GM19239 (cell line): ENCODE results near the gene TCEAL9.
"Not testable (repeated sequence)": the region's sequence is repeated elsewhere in the genome, so short reads cannot be mapped to it uniquely, and the experiment has no call there.

Experiments used
- DNase-seq: peaks from one replicate; pipeline ENCODE4 v3.0.0; 2011; ENCODE audit warnings: low spot score; ENCODE audit not compliant: insufficient read length
- FAIRE-seq: peaks from 2 replicates; lab custom pipeline; 2011; peaks lifted over from hg19 to GRCh38; lab: Jason Lieb, UNC

Gene TCEAL9

GRCh38 chrX:103369479-103369878 lies 13.2 kb downstream of the TCEAL9 start:
- no peak for FAIRE-seq
- no peak for DNase-seq

GRCh38 chrX:103372886-103373285 lies 16.6 kb downstream of the TCEAL9 start:
- DNase-seq (no peak), FAIRE-seq (no peak)

GRCh38 chrX:103373581-103373980 lies 17.3 kb downstream of the TCEAL9 start:
- DNase-seq (no peak), FAIRE-seq (no peak)

GRCh38 chrX:103376118-103376978 lies 20.0 kb downstream of the TCEAL9 start, which contains the start of gene BEX3:
Gene BEX3 (plus strand): TSS chrX:103376538. CDS start chrX:103377522, 984 bp downstream.
- DNase-seq: no peak
- no peak for FAIRE-seq

- FAIRE-seq (no peak), DNase-seq (no peak)
These were observed 20.6 kb downstream of the TCEAL9 start for GRCh38 chrX:103376979-103377324.

- no peak for DNase-seq
- no peak for FAIRE-seq
These were observed 22.7 kb downstream of the TCEAL9 start for GRCh38 chrX:103378990-103379389.

- DNase-seq: no peak
- FAIRE-seq: no peak
These were observed 26.6 kb downstream of the TCEAL9 start for GRCh38 chrX:103382877-103383276.

- DNase-seq: no peak
- no peak for FAIRE-seq
These were observed 28.4 kb downstream of the TCEAL9 start for GRCh38 chrX:103384672-103385071.

GRCh38 chrX:103385283-103385830 lies 29.1 kb downstream of the TCEAL9 start:
- not testable (repeated sequence) for DNase-seq, FAIRE-seq

GRCh38 chrX:103386332-103386731 lies 30.0 kb downstream of the TCEAL9 start:
- DNase-seq: no peak
- FAIRE-seq: no peak

- FAIRE-seq (no peak), DNase-seq (no peak)
These were observed 37.2 kb downstream of the TCEAL9 start for GRCh38 chrX:103393487-103393886.

GRCh38 chrX:103396186-103396585 lies 39.9 kb downstream of the TCEAL9 start:
- FAIRE-seq: no peak
- no peak for DNase-seq

- DNase-seq: no peak
- no peak for FAIRE-seq
These were observed 40.4 kb downstream of the TCEAL9 start for GRCh38 chrX:103396660-103397059.

GRCh38 chrX:103397707-103398106 lies 41.4 kb downstream of the TCEAL9 start:
- FAIRE-seq (no peak), DNase-seq (no peak)

GRCh38 chrX:103398421-103398864 lies 42.1 kb downstream of the TCEAL9 start:
- FAIRE-seq (no peak), DNase-seq (no peak)

- no peak for FAIRE-seq
- no peak for DNase-seq
These were observed 43.4 kb downstream of the TCEAL9 start for GRCh38 chrX:103399744-103400143.

GRCh38 chrX:103400931-103401330 lies 44.6 kb downstream of the TCEAL9 start:
- no peak for FAIRE-seq
- no peak for DNase-seq

- DNase-seq (peak; percentile 28), FAIRE-seq (peak; percentile 88)
These were observed 48.1 kb downstream of the TCEAL9 start for GRCh38 chrX:103404231-103405008.

GRCh38 chrX:103405009-103405333 lies 48.7 kb downstream of the TCEAL9 start:
- DNase-seq: no peak
- no peak for FAIRE-seq

GRCh38 chrX:103406256-103406655 lies 50.0 kb downstream of the TCEAL9 start:
- DNase-seq: no peak
- no peak for FAIRE-seq

GRCh38 chrX:103407776-103408175 lies 51.5 kb downstream of the TCEAL9 start:
- FAIRE-seq (no peak), DNase-seq (no peak)
